ENCODE results near the gene KCND2.

- TF ChIP-seq CTCF (IDR thresholded peaks at IDR 0.05) = no peak
- TF ChIP-seq POLR2AphosphoS5 (IDR thresholded peaks at IDR 0.05) = no peak
- TF ChIP-seq POLR2A (IDR thresholded peaks at IDR 0.05) = no peak
- no peak for TF ChIP-seq EP300 (IDR thresholded peaks at IDR 0.05)
Measured at GRCh38 chr7:120583899-120584586, 311.1 kb downstream of the KCND2 start.
